Measurements from ENCODE around the gene KCNMA1.

The KCNMA1 gene

DNA sequence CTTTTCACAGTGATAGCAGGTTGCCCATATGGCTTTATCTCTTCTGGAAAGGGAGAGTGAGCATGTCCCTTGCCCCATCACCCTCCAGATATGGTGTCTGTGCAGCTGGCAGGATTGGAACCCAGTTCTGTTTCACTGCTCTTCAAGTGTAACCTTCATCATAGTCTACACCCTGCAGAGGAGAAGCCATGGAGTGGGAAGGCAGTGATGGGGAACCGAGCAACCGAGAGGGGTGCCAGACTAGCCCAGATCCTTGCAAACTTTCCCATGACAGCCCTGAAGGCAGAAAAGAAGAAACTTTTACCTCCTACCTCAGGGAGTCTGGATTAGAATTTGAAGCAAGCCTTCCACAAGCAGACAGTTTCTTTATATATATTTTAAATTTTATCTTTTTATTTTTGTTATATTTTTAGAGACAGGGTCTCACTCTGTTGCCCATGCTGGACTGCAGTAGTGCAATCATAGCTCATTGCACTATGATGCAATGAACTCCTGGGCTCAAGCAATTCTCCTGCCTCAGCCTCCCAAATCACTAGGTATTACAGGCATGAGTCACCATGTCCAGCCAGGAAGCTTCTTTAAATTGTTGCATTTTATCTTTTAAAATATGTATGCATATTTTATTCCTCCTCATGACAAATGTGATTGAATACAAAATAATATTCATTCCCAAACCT, 133.3 kb downstream of the KCNMA1 start:
- no peak for DNase-seq

DNA sequence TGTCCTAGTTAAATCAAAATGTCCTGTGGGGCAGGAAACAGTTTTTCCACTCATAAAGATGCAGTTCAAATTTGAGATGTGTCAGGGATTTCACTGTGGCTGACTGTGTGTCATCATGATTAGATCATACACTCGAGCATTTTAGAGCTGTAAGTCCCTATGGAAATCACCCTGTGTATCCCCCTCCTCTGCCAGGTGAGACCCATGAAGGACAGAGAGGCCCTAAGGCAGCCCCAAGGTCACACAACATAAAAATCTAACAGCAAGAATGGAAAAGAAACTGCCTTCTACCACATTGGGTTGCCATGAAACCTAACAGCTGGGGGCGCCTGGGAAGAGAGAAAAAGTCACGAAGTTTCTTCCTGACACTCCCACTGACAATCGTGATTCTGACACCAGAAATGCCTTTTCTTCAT, 135.8 kb downstream of the KCNMA1 start:
- no peak for DNase-seq

DNA sequence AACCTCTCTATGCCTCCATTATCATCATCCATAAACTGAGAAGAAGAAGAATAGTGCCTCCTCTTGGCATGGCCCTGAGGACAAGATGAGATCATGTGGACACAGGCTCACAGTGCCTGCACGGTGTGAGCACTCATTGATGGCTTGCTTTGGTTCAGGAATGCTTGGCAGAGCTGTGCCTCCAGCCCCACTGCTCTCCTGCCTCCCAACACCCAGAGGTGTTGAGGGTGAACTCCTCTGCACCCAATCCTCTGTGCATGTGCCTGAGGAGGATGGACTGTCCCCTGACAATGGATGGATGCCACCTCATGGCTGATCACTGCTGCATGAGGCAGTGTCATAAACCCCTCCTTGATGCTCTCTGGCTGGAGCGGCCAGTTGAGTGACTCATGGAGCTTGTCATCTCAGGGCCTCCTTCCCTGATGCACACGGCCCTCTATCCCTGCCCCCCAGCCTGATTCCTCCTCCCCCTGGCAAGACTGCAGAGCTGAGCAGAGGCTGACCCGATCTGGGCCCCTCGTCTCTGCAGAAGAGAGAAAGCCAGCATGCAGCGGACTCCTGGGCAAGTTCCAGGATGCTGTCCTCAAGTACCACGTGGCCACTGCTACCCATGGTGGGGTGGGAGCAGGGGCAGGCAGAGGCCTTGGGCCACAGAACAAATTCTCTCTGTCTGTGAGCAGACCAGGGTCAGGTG, 136.3 kb downstream of the KCNMA1 start:
- no peak for DNase-seq

DNA sequence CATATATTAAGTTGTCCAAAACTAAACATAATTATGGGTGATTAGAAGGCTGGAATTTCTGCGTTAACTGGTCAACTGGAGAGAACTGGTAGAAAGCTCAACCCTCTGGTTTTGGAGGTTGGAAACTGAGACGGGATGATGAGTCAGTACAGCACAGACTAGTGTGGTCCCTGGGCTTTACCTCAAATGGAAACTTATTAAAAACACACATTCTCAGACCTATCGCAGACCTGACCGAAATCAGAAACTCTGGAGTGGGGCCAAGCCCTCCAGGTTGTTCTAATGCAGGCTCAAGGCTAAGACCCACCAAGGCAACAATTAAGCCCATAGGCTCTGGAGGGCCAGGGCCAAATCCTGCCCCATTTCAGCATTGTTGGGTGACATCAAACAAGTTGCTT, 136.9 kb downstream of the KCNMA1 start:
- DNase-seq: no peak

DNA sequence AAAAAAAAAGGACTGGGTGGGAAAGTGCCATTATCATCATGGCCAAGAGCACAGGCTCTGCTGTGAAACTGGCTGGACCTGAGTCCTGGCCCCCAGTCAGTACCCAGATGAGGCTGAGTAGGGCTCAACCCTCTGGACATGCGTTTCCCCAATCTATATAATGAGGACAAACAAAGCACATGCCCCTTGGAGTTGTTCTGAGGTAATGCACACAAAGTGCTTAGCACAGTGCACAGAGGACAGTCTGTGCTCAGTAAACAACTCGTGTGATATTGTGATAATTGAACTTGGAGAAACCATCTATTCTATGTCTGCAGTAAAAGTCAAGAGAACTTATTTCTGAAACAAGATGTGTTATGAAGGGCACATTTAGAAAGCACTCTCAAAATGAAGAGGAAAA, 138.8 kb downstream of the KCNMA1 start:
- DNase-seq: no peak

DNA sequence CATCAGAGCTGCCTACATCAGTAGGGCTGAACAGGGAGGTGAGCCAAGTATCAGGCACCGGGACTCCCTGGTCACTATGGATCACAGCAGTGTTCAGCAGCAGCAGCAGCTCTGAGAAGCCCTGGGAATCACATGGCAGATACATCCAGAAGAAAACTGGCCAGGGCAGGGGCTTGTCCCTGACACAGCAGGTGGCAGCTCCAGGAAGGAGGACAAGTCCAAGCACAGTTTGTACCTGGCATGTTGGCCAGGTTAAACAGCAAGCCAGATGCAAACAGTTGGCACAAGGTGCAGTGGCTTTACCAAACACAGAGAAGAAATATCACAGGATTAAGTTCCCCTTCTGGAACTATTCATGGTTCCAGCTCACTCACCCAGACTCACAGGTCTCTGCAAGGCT, 139.4 kb downstream of the KCNMA1 start:
- no peak for DNase-seq

DNA sequence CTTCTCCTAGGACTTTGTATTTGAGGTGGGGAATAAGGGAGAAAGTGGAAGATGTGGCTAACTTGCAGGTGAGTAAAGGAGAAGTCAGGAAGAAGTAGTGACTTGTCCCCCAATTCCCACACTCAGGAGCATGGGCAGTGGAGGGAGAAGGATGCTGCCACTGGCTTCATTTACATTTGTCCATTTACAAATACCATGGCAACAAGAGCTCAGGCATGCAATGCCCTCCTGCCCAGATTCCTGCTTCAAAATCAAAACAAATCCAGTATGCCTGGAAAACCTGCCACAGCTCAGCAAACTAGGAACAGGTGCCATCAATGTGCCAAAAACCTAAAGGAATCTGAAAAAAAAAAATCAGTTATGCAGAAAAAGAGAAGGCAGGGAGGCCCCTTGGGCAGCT, 139.9 kb downstream of the KCNMA1 start:
- DNase-seq: no peak

DNA sequence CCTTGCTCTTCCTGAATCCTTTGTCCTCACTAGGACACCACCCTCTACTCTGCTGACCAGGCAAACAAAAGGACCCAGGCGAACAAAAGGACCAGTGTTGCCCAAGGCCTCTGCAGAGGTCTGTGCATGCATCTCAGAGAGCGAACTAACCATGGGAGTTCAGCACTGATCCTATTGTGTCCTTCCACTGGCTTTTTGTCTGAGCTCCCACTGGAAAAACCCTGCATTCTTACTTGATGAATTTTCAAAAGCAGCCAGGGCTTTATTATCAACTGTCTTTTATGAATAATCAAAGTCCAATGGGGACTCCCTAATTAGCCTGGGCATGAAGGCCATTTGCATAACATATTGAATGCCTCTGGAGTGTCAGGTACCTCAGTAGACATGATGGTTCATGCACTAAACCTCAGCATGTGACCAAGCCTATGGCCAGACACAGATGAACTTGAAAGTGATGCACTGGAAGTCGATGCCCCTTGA, 140.6 kb downstream of the KCNMA1 start:
- no peak for DNase-seq

DNA sequence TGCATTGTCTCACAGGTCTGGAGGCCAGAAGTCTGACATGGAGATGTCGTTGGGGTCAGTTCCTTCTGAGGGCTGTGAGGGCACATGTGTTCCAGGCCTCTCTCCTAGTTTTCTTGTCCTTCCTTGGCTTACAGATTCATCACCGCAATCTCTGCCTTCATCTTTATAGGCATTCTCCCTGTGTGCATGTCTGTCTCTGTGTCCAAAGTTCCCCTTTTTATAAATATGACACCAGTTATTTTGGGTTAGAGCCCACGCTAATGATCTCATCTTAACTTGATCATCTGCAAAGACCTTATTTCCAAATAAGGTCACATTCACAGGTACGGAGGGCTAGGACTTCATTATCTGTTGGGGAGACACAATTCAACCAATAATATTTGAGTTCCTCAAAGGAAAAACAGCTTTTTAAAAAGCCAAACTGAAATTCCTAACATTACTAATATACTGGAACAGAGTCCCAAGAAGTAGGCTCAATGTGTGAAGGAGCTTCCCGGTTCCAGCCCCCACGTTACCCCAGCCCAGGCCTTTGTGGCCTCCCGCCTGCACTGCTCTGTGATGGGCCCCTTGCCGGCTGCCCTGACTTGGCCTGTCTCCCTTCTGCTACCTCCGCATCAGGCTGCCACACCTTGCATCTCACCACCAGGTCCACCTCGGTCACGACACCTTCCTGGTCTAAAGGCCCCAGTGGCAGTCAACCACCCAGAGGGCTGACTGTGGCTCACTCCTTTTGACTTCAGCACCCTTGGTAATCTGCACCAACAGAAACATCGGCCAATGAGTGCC, 142.7 kb downstream of the KCNMA1 start:
- no peak for DNase-seq

DNA sequence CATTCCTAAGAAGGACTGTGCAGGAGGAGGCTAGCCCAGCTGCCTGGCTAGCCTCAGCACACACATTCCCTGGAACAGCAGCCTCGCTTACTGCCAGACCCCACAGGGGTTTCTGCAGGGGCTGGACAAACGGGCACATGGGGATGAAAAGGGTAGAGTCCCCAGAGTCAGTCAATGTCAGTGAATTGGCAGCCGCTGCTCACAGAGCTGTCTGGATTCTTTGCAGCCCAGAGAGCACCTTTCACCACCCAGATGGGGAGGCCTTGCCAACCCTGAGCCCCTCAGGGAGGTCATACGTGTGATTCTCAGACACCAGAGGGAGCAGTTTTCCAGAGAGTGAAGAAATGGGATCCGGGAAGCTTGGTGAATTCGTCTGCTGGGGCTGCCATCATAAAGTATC, 143.3 kb downstream of the KCNMA1 start:
- DNase-seq: no peak

DNA sequence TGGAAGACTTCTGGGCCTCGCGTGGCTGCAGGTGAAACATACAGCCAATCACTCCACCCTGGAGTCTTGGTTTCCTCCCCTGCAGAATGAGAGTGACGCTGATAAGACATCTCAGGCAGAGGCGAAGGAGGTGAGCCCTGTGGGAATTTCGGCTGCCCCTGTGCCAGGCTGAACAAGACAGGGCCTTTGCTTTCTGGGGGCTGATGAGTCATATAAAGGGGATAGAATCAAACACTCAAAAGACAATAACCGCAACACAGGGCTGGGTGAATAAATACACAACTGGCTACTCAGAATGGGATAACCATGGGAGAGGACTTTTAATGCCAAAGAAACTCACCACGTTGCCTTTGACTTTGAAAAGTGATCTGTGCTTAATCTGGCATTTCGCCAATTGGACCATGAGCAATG, 143.8 kb downstream of the KCNMA1 start:
- no peak for DNase-seq

DNA sequence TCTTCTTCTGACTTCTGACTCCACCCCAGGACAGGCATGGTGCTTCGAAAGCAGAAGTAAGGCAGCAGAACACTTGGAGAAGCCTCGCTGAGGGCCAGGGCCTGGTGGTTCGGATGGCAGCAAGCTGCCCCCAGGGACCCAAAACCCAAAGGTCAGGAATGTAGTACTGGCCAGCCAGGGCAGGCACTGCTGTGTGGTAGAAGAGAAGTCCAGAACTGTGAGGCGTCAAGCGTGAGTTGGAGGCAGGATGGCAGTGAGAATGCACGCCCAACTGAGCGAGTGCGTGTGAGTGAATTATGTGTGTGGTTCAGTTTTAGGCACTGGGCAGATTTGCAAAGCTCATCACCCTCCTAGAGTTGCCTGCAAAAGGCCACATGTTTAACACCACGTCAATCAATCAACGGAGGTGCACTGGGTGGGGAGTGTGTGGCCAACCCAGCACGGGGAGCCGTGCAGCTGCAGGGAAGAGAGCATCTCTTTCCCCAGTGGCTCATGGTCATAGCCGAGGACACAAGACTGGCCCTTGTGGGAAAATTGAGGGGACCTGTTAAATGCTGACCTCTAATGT, 144.3 kb downstream of the KCNMA1 start:
- DNase-seq: no peak

DNA sequence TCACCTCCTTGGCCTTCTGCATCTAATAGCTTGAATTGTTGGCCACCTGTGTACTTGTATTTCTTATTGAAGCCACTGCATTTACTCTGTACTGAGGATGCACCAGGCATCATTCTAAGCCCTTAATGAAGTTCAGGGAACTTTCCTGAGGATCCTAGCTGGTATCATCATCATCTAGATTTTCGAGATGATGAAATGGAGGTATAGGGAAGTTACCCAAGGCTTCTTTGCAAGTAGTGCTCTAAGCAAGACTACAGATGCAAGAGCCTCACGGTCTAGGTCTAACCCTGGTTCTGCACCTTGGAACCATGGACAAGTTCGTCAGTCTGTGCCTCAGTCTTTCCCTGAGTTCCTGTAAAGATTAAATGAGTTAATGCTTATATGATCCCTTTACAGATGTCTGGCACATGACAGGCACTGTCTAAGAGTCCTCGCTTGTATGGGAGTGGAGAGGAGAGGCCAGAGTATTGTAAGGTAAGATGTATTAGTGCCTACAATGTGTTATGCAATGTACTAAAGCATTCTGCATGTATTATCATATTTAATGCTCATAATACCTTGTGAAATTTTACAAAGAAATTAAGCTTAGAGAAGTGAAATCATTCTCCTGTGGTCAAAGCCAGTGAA, 145.1 kb downstream of the KCNMA1 start:
- no peak for DNase-seq

DNA sequence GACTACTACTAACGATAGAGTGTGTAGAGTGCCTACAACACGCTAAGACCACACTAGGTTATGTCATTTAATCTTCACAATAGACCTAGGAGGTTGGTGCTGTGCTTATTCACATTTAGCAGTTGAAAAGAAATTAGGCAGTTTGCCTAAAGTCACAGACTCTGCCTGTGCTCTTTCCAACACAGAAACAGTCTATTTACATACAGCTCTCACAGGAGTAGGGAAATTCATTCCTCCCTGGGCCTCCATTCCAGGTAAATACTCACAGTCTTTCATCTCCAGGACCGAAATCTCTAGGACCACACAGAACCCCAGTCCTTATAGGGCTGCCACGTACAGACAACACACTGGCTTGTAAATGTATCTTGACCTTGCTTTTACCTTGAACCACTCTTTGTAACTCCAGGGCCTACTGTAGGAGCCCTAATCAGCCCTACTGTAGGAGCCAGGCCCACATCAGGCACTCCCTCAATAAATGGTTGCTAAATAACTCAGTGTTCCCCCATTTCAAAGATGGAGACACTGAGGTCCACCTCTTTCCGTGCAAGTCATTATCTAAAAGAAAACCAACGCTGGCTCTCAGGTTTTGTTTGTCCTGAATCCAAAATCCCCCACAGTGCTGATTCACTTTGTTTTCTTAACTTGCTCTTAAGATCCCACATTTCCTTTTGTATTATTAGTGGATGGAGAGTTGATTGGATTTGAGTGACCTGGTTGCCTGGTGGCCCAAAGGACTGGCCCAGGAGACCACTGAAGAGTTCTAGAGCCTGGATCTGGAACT, 146.9 kb downstream of the KCNMA1 start:
- no peak for DNase-seq

DNA sequence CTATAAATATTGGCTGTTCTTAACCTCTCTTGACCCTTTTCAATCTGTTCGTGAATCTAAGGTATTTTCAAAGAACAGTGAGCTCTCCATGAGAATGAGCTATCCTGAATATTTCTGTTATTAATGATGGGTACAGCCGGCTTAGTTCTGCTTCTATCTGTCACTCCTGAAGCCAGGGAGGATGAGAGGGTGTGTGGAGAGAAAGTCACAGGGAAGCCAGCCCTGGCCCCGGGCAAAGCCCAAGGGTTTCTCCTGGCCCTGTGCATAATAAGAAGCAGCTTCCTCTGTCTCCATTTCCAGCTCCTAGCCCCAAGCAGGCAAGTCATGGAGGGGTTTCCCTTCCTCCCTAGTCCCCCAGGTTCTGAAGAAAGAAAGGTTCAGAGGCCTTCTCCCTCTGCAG, 151.1 kb downstream of the KCNMA1 start:
- DNase-seq: no peak

DNA sequence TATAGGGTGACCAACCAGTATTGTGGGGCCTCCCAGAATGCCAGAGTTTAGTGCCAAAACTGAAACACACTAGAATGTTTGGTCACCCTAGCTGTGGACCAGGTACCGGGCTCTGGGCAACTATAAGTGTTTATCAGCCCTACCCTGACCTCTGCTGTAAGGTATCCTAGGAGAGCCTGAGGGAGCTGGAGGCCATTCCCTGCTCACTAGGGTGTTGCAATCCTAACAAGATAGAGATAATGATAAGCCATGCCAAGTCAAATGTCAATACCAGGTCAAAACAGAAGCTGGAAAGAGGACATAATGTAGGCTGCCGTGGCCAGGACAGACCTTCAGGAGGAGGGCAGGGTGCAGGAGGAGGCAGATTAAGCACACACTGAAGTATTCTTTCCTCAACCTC, 151.8 kb downstream of the KCNMA1 start:
- DNase-seq: no peak

DNA sequence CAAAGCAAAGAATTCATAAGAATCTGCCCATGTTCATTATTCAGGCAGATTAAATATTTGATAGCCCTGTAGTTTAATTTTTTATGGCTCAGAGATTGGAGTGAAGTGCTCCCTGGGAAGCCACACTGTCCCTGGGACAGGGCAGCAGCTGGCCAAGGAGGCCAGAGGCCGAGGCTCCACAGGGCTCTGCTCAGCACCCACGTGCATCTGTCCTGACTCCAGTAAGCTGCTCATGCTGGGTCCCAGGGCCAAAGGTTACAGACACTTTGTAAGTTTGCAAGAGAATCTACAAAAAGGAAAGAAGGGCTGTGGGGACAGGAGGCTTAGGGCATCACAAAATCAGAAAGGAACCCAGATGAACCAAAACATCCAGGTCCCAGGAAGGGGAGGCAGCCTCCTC, 155.5 kb downstream of the KCNMA1 start:
- DNase-seq: no peak

DNA sequence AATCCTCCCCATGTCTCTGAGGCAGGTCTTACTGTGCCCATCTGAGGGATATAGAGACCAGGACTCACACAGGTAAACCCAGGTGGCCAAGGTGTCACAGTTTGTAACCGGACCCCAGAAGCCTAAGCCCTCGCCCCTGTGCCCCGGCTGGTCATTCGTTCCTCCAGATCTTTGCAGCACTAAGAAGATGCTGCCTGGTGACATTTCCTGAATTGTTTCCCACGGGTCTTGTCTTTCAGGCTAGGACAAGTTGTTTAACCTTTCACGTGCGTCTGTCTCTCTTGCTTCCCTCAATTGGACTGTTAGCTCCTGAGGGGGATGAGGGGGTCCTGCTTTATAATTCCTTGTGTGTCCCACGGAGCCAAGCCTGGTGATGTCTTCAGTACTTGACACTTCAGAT, 158.0 kb downstream of the KCNMA1 start:
- no peak for DNase-seq

DNA sequence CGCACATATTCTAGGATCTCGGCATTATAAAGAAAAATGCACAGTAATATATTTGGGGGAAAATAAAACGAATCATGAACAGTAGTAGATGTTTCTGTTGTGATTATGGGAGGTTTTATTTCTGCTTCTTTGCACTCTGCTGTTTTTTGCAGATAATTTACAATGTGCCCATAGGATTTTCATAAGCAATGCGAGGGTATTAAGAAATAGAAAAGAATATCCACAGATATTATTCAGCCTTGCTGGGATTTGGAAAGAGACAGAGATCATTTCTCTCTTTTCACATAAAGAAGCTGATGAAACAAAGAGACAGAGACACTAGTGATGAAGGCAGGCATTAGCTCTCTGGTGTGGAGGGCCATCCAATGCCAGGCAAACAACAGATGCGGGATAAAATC, 158.6 kb downstream of the KCNMA1 start:
- DNase-seq: no peak

DNA sequence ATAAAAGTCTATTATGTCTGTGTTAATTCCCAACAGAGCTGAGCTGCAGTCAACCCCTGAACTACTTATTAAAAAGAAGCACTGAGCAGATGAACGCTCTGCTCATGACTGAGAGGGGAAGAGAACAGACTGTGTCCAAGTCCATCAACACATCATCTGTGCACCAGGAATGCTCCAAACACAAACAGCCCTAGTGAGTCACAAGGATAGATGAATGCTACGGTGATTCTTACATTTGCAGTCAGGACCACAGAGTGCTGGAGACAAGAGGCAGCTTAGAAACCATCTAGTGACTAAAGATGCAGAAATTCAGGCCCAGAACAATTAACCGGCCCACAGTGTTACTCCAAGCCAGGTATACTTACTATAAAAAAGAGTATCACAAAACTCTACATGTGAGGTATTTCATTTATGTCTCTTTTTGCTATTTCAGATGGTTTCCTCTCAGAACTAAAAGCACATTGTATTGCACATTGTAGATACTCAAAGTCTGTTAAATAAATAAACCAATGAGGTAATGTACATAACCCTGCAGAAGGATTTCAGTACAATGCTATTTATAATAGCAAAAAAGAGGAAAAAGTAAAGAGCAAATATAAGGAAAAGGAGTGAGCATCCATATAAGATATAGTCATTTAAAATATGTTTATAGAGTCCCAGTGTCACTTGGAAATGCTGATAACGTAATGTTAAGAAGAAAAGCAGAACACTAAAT, 159.2 kb downstream of the KCNMA1 start:
- DNase-seq: no peak

DNA sequence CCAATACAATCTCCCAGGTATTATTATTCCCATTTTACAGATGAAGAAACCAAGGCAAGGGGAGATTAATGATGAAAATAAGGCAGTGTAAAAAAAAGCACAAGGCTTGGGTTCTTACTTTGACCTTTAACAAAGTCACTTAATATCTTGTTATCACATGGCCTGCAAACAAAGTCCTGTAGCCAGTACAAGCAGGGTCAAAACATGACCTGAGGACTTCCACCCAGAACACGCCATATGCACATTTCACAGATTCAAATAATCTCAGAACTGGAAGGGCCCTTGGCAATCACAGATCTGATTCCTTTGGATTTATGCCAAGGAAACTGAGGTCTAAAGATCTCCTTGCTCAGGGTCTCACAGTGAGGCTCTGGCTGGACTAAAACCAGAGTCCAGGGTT, 162.1 kb downstream of the KCNMA1 start:
- no peak for DNase-seq

DNA sequence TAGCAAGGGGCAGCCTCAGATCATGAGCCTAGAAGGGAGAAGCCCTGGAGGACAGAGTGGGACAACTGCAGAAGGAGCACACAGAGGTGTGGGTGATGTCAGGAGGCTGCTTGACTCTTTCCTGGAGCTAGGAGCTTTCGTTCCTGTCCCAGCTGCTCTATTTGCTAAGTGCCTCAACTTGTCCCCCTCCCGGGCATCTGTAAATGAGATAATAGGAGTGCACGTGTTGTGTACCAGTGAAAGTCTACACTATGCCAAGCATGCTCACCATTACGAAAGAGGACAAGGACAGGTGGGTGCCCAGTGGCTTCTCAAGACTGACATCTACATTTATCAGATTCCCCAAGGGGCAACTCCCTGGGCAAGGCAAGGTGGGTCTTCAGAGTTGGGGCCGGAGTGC, 162.7 kb downstream of the KCNMA1 start:
- DNase-seq: no peak

Data from activated CD4-positive, alpha-beta T cell treated with anti-CD3 and anti-CD28 coated beads for 4 hours (primary cell).